ENCODE data around the gene ZFAND2B. TPM values are rescaled to one million over a fixed set of nuclear protein-coding genes. Genes with fewer than 3 reads are reported as not detected.

The ZFAND2B gene, protein sequence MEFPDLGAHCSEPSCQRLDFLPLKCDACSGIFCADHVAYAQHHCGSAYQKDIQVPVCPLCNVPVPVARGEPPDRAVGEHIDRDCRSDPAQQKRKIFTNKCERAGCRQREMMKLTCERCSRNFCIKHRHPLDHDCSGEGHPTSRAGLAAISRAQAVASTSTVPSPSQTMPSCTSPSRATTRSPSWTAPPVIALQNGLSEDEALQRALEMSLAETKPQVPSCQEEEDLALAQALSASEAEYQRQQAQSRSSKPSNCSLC
- 100 to 1,000 TPM in 3 of 4 donors, 10 to 100 TPM in 1; 43.7 to 129 (median 112) TPM for total RNA-seq

DNA sequence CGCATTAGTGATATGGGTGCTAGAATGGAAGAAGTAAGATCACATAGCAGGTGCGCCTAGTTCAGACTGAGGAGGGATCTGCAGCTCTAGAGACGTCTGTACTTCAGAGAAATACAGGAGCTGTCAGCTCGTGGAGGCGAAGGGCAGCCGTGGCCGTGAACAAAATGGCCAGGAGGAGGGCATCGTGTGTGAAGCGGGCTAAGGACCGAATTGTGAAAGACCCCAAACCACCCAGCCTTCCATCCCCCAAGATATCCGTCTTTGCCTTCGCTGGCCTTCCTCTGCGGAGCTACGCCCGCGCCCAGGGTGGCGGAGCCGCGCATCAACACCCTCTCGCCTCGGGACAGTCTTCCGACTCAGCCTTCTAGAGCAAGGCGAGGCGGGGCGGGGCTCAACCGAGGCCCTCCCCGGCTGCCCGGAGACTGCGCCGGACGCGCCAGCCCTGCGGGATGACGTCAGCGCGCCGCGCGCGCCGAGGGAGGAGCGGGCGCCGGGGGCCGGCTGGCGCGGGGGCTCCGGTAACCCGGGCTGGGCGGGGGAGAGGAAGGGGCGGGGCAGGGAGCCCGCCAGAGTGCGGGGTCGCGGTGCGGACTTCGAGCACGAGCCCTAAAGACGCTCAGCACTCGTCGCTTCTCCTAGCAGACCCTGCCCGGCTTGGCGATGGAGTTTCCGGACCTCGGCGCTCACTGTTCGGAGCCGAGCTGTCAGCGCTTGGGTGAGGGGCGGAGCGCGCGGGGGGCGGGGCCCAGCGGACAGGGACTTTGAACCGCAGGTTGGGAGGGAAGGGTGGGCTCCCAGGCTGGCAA, at the start of gene ZFAND2B:
ZFAND2B (plus strand) TSS at position 455 of the 806 bp plus-strand sequence; CDS start at position 661, 206 bp downstream.
- peak; percentile 96 to 99 for TF ChIP-seq POLR2A (IDR thresholded peaks at IDR 0.05)
- TF ChIP-seq, protein P1, sequence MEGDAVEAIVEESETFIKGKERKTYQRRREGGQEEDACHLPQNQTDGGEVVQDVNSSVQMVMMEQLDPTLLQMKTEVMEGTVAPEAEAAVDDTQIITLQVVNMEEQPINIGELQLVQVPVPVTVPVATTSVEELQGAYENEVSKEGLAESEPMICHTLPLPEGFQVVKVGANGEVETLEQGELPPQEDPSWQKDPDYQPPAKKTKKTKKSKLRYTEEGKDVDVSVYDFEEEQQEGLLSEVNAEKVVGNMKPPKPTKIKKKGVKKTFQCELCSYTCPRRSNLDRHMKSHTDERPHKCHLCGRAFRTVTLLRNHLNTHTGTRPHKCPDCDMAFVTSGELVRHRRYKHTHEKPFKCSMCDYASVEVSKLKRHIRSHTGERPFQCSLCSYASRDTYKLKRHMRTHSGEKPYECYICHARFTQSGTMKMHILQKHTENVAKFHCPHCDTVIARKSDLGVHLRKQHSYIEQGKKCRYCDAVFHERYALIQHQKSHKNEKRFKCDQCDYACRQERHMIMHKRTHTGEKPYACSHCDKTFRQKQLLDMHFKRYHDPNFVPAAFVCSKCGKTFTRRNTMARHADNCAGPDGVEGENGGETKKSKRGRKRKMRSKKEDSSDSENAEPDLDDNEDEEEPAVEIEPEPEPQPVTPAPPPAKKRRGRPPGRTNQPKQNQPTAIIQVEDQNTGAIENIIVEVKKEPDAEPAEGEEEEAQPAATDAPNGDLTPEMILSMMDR (IDR thresholded peaks at IDR 0.05) = peak in 3 of 6 experiments; percentile 36 to 45 (median 44)
- H3K4me3 ChIP-seq = peak within 1 kb of the TSS; percentile 82 to 92 (median 86)
- peak within 1 kb of the TSS; percentile 98 to 99 (median 98) for H3K27ac ChIP-seq
- no peaks in the 10 kb centered on the region for H3K27me3 ChIP-seq
- H3K9me3 ChIP-seq = no peaks in the 10 kb centered on the region
- H3K36me3 ChIP-seq = peaks cover 0 to 26% (median 0%) of the 10 kb centered on the region in 3 donors
- H3K4me1 ChIP-seq = peaks cover 0 to 24% (median 10%) of the 10 kb centered on the region in 4 donors
- peak; percentile 97 to 98 (median 98) for DNase-seq

DNA sequence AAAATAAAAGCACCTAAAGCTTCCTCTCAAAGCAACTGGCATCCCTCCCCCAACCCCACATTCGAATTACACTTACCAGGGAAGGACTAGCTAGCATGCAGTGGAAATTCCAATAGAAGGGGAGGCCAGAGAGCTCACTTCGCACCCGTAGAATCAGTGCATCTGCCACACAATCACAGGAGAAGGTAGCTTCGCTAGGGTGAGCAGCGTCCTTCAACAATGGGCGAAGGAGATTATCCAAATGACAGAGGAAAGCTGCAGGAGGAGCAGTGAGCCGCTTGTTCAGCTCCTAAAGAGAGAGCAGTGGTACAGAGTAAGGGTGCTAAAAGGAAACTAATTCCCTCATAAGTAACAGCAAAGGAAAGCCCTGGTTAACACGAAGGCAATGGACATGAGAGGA, 49.2 kb upstream of the ZFAND2B start:
- TF ChIP-seq, protein P1 (IDR thresholded peaks at IDR 0.05) = no peak
- TF ChIP-seq POLR2A (IDR thresholded peaks at IDR 0.05) = no peak
- DNase-seq = no peak
- Histone ChIP-seq H3K36me3 (peaks cover 0 to 40% (median 0%) of the 10 kb centered on the region in 3 donors), H3K27me3 (no peaks in the 10 kb centered on the region), H3K4me1 (peaks cover 0 to 10% (median 4%) of the 10 kb centered on the region in 4 donors), H3K4me3 (no peak overlapping the region), H3K27ac (no peak overlapping the region), H3K9me3 (no peaks in the 10 kb centered on the region)

DNA sequence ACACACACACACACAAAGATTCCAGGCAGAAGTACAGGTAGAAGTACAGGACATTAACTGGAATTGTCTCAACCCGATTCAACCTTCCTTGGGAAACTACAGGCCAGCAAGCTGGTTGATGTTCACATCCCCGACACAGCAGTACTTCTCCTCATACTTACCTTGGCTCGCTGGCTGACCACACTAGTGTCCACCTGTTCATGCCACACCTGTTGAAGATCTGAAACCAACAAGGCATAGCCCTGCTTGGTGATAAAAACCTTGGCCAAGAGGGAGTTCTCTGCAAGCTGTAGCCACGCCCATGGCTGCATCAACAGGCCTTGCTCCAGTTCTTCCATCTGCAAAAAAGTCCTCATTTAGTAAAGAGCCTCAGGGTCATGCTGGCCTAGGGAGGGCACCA, 48.6 kb upstream of the ZFAND2B start:
- TF ChIP-seq, protein P1 (IDR thresholded peaks at IDR 0.05) = no peak
- TF ChIP-seq POLR2A (IDR thresholded peaks at IDR 0.05) = no peak
- H3K36me3 ChIP-seq = peaks cover 0 to 37% (median 0%) of the 10 kb centered on the region in 3 donors
- no peaks in the 10 kb centered on the region for H3K9me3 ChIP-seq
- no peak overlapping the region for H3K27ac ChIP-seq
- peaks cover 0 to 10% (median 4%) of the 10 kb centered on the region in 4 donors for H3K4me1 ChIP-seq
- peak in 1 of 3 donors; percentile 41 for DNase-seq
- H3K27me3 ChIP-seq = no peaks in the 10 kb centered on the region
- no peak overlapping the region for H3K4me3 ChIP-seq

DNA sequence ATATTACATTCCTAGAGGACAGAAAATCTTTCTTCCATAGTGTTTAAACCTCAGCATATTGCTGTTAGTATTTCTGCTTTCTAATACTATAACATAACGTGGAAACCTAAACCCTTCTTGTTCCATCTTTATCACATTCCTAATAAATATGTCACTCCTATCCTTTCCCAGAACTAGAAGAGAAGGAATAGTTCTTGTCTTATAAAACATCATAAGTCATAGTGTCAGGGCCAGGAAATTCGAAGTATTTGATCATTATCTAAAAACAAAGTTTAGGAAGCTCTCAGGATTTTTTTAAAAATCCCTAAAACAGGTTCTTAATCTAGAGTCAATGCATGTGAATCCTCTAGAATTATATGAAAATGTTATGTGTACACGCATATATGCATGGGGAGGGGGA, 48.0 kb upstream of the ZFAND2B start:
- Histone ChIP-seq H3K27me3 (no peaks in the 10 kb centered on the region), H3K9me3 (no peaks in the 10 kb centered on the region), H3K27ac (no peak overlapping the region), H3K4me3 (no peak overlapping the region), H3K4me1 (peaks cover 0 to 10% (median 4%) of the 10 kb centered on the region in 4 donors), H3K36me3 (peaks cover 0 to 32% (median 0%) of the 10 kb centered on the region in 3 donors)
- no peak for DNase-seq
- TF ChIP-seq, protein P1 (IDR thresholded peaks at IDR 0.05) = no peak
- TF ChIP-seq POLR2A (IDR thresholded peaks at IDR 0.05) = no peak

DNA sequence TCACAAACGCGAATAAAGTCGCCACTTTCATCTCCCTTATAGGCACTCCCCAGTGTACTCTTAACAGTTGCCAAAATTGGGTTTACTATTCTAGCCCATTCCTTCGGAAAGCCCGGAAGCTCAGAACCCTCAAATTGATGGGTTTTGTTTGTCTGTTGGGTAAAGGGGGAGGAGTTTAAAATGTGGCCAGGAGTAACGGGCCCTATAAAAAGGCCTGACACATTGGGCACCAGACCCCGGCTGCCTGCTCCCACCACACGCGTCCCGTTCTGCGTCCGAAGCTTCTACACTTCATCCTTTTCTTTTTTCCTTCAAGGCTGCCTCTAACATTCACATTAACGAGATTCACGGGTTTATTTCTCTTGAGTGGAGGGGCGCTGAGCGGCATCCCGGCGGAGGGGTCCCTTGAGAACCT, 46.8 kb upstream of the ZFAND2B start:
- H3K4me1 ChIP-seq = peaks cover 0 to 10% (median 4%) of the 10 kb centered on the region in 4 donors
- no peak for DNase-seq
- TF ChIP-seq POLR2A (IDR thresholded peaks at IDR 0.05) = no peak
- TF ChIP-seq, protein P1 (IDR thresholded peaks at IDR 0.05) = no peak

More for the DNA sequence above, 46.8 kb upstream of the ZFAND2B start:
- Histone ChIP-seq H3K9me3 (no peaks in the 10 kb centered on the region), H3K4me3 (peak overlapping the region; percentile 56 to 85 (median 76)), H3K27ac (peak overlapping the region; percentile 90 to 96 (median 92)), H3K36me3 (peaks cover 0 to 23% (median 0%) of the 10 kb centered on the region in 3 donors), H3K27me3 (no peaks in the 10 kb centered on the region)
